PC-3 (cell line): ENCODE results near the gene HEYL. TPM values are rescaled to one million over a fixed set of nuclear protein-coding genes. Genes with fewer than 3 reads are reported as not detected.

Experiments
- ATAC-seq: fragments of 200-7000 bp; cut with Tn5 transposase; 2 replicates; pipeline ENCODE4 v1.9.1; 2020; ENCODE audit warnings: mild to moderate bottlenecking, moderate library complexity
- BruUV-seq: library from RNA; stranded (reverse); fragments of 400-500 nt; replicated peaks from 2 replicates; lab custom pipeline; 2021; lab: Mats Ljungman, UMichigan
- CTCF ChIA-PET: fragments of 300-600 bp; sonication (Branson Sonifier 250); formaldehyde crosslinking; loops from one replicate; lab custom pipeline; 2022; ENCODE audit warnings: antibody characterized with exemption; lab: Charles Lee
- POLR2A ChIA-PET: fragments of 300-600 bp; sonication (Branson Sonifier 250); formaldehyde crosslinking; loops from one replicate; lab custom pipeline; 2022; ENCODE audit warnings: antibody characterized with exemption; ENCODE audit not compliant: unreplicated experiment; lab: Charles Lee
- DNase-seq: peaks from one replicate; pipeline ENCODE4 v3.0.0-alpha.2; 2015
- H2AFZ ChIP-seq: fragments of 300-600 bp; sonication (generic); 2 replicates; pipeline ENCODE4 v1.6.0; 2016; ENCODE audit warnings: antibody characterized with exemption, low read length
- H3F3A ChIP-seq: fragments of 300-600 bp; sonication (generic); one replicate; pipeline ENCODE4 v1.6.0; 2017; ENCODE audit warnings: antibody characterized with exemption, low read length, control low read depth, mild to moderate bottlenecking; ENCODE audit not compliant: unreplicated experiment
- H3K27ac ChIP-seq: fragments of 300-600 bp; sonication (generic); 2 replicates; pipeline ENCODE4 v1.5.1; 2016; ENCODE audit warnings: mild to moderate bottlenecking, low read length
- H3K27me3 ChIP-seq: fragments of 300-600 bp; sonication (generic); 2 replicates; pipeline ENCODE4 v1.6.1; 2016; ENCODE audit warnings: low read length, mixed read lengths
- H3K36me3 ChIP-seq: fragments of 300-600 bp; sonication (generic); 2 replicates; pipeline ENCODE4 v1.6.1; 2016; ENCODE audit warnings: low read depth, mixed run types, low read length, mixed read lengths
- H3K4me1 ChIP-seq: fragments of 300-600 bp; sonication (generic); 2 replicates; pipeline ENCODE4 v1.5.1; 2016; ENCODE audit warnings: low read length; ENCODE audit not compliant: insufficient read depth
- H3K4me2 ChIP-seq: fragments of 300-600 bp; sonication (generic); 2 replicates; pipeline ENCODE4 v1.6.0; 2016; ENCODE audit warnings: low read length
- H3K4me3 ChIP-seq: fragments of 300-600 bp; sonication (generic); 2 replicates; pipeline ENCODE4 v1.5.1; 2016; ENCODE audit warnings: mild to moderate bottlenecking, low read length, mixed read lengths
- H3K79me2 ChIP-seq: fragments of 300-600 bp; sonication (generic); 2 replicates; pipeline ENCODE4 v1.6.1; 2017; ENCODE audit warnings: low read length, mixed read lengths
- H3K9ac ChIP-seq: fragments of 300-600 bp; sonication (generic); 2 replicates; pipeline ENCODE4 v1.6.0; 2016; ENCODE audit warnings: mild to moderate bottlenecking, low read length
- H3K9me2 ChIP-seq: fragments of 300-600 bp; sonication (generic); replicated peaks from 2 replicates; pipeline ENCODE4 v1.6.1; 2016; ENCODE audit warnings: mixed run types, low read length, mixed read lengths
- H3K9me3 ChIP-seq: fragments of 300-600 bp; sonication (generic); 2 replicates; pipeline ENCODE4 v1.6.1; 2016; ENCODE audit warnings: low read length, mixed read lengths
- H4K20me1 ChIP-seq: fragments of 300-600 bp; sonication (generic); 2 replicates; pipeline ENCODE4 v1.6.1; 2016; ENCODE audit warnings: low read length, mixed read lengths
- EZH2 ChIP-seq: fragments of 300-600 bp; sonication (generic); IDR thresholded peaks from one replicate; pipeline ENCODE4 v1.6.1; 2017; ENCODE audit warnings: antibody characterized with exemption, mild to moderate bottlenecking, low read length; ENCODE audit not compliant: unreplicated experiment
- EZH2phosphoT487 ChIP-seq: fragments of 300-600 bp; sonication (generic); IDR thresholded peaks from 2 replicates; pipeline ENCODE4 v1.6.1; 2018; ENCODE audit warnings: mild to moderate bottlenecking, antibody characterized with exemption, low read length, borderline replicate concordance
- intact Hi-C: fragments of 100-400 bp; cut with micrococcal nuclease; formaldehyde crosslinking; loops from 2 replicates; pipeline ENCODE4 v1.9.0; 2023
- total RNA-seq: library from RNA; depleted of rRNA; stranded (reverse); fragments of >200 nt; gene quantifications from 2 replicates; pipeline ENCODE4 v1.2.3, GENCODE V29; 2014
- TF ChIP-seq, protein P1 (sequence below): fragments of 300-600 bp; sonication (generic); conservative IDR thresholded peaks from 2 replicates; pipeline ENCODE4 v1.5.1; 2017; ENCODE audit warnings: antibody characterized with exemption, low read depth, mild to moderate bottlenecking, low read length

The HEYL gene
- total RNA-seq, 1 experiment from 2014 or later, result not detected

DNA sequence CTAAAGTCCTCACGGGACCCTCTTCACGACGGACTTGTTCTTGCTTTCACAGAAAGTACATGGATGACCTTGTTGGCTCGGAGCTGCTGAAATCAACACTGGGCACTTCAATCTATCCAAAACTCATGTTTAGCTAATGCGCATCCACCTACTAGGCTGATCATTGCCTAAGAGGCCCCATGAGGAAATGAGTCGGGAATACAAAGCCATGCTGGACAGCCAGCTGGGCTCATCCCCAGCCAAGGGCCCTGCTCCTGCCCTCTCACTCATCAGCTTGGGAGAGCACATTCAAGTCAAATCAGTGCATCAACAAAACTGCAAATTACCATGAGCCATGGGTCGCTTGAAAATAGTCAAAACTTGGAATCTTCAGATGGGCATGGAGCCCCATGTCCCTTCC lies 14.8 kb upstream of the HEYL start:
- no peaks in the 10 kb centered on the region for H3F3A ChIP-seq
- no peak for ATAC-seq
- H3K4me3 ChIP-seq, result no peak overlapping the region
- no peak overlapping the region for H3K4me2 ChIP-seq
- CTCF ChIA-PET, result interaction anchor here (2.8 kb wide), 1 partner anchor 48 kb away, joined by 46 read pairs; no protein-coding TSS in a partner anchor
- DNase-seq, result no peak
- no TSS peak for BruUV-seq
- H3K79me2 ChIP-seq, result no peaks in the 10 kb centered on the region
- no peaks in the 10 kb centered on the region for H3K9me3 ChIP-seq
- POLR2A ChIA-PET, result no interaction called here
- H4K20me1 ChIP-seq, result no peaks in the 10 kb centered on the region
- no peaks in the 10 kb centered on the region for H3K4me1 ChIP-seq
- no peak for TF ChIP-seq EZH2
- TF ChIP-seq, protein P1, sequence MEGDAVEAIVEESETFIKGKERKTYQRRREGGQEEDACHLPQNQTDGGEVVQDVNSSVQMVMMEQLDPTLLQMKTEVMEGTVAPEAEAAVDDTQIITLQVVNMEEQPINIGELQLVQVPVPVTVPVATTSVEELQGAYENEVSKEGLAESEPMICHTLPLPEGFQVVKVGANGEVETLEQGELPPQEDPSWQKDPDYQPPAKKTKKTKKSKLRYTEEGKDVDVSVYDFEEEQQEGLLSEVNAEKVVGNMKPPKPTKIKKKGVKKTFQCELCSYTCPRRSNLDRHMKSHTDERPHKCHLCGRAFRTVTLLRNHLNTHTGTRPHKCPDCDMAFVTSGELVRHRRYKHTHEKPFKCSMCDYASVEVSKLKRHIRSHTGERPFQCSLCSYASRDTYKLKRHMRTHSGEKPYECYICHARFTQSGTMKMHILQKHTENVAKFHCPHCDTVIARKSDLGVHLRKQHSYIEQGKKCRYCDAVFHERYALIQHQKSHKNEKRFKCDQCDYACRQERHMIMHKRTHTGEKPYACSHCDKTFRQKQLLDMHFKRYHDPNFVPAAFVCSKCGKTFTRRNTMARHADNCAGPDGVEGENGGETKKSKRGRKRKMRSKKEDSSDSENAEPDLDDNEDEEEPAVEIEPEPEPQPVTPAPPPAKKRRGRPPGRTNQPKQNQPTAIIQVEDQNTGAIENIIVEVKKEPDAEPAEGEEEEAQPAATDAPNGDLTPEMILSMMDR, result no peak
- TF ChIP-seq EZH2phosphoT487, result no peak
- no peaks in the 10 kb centered on the region for H3K36me3 ChIP-seq
- no peaks in the 10 kb centered on the region for H3K9me2 ChIP-seq
- intact Hi-C loops, result no loop called here
- H3K9ac ChIP-seq, result no peak overlapping the region
- no peaks in the 10 kb centered on the region for H3K27me3 ChIP-seq
- H3K27ac ChIP-seq, result no peak overlapping the region
- no peak overlapping the region for H2AFZ ChIP-seq

DNA sequence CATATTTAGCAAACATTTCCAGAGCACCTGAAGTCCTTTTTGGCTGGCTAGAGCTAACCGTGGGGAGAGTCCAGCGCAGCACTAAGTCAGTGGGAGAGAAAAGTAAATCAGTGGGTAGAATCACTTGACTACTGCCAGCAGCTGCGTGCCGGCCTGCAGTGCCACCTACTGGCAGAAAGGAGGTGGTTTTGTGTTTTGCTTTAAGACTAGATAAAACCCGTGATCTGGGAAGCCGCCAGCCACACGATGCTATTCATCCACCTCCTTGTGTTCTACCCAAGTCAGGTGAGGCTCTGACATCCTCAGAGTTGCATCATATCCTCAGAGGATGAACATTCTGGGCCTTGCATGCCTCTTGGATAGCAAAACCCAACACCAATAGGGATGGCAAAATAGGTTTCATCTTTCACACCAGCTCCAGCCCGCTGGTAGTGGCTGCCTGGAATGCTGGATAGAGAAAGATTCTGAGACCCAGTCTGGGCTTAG lies 14.1 kb upstream of the HEYL start:
- H4K20me1 ChIP-seq, result no peaks in the 10 kb centered on the region
- ChIA-PET CTCF (interaction anchor here (0.6 to 2.8 kb wide), 2 partner anchors 47 to 50 kb away, joined by 5 to 46 read pairs; no protein-coding TSS in a partner anchor), POLR2A (no interaction called here)
- H2AFZ ChIP-seq, result peak overlapping the region; percentile 64
- no TSS peak for BruUV-seq
- intact Hi-C loops, result loop anchor here (1.0 kb wide), 1 partner anchor 47 kb away; no protein-coding TSS in a partner anchor
- DNase-seq (peak; percentile 81), ATAC-seq (peak; percentile 88)
- no peaks in the 10 kb centered on the region for H3K9me2 ChIP-seq
- no peak overlapping the region for H3K9ac ChIP-seq
- no peaks in the 10 kb centered on the region for H3K9me3 ChIP-seq
- no peaks in the 10 kb centered on the region for H3F3A ChIP-seq
- no peaks in the 10 kb centered on the region for H3K4me1 ChIP-seq
- no peak for TF ChIP-seq EZH2
- TF ChIP-seq, protein P1, result peak; percentile 92
- no peaks in the 10 kb centered on the region for H3K27me3 ChIP-seq
- no peak overlapping the region for H3K4me3 ChIP-seq
- H3K27ac ChIP-seq, result no peak overlapping the region
- H3K79me2 ChIP-seq, result no peaks in the 10 kb centered on the region
- no peaks in the 10 kb centered on the region for H3K36me3 ChIP-seq
- H3K4me2 ChIP-seq, result peak overlapping the region; percentile 73

DNA sequence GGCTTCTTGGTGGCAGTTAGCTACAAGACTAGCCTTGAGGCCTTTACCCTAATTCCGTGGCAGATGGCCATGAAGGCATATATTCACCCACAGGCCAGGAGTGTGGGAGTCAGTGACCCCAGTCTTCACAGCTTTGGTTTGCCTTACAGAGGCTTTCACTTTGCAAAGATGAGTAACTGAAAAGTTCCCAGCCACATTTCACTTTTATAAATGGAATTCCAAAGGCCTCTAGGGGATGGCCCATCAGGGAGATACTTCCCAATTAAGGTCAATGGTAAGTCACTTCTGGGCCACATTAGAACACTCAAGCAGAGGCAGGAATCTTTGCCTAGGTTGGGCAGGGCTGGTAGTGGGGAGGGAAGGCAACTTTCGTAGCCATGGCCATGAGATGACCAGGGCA lies 13.1 kb upstream of the HEYL start:
- intact Hi-C loops, result no loop called here
- Histone ChIP-seq H3F3A (no peaks in the 10 kb centered on the region), H3K4me2 (no peak overlapping the region), H3K9ac (no peak overlapping the region), H3K27ac (no peak overlapping the region), H3K27me3 (no peaks in the 10 kb centered on the region), H3K36me3 (no peaks in the 10 kb centered on the region), H3K79me2 (no peaks in the 10 kb centered on the region), H2AFZ (no peak overlapping the region), H3K4me3 (no peak overlapping the region), H3K9me2 (no peaks in the 10 kb centered on the region), H3K4me1 (no peaks in the 10 kb centered on the region), H4K20me1 (no peaks in the 10 kb centered on the region), H3K9me3 (no peaks in the 10 kb centered on the region)
- POLR2A ChIA-PET, result no interaction called here
- TF ChIP-seq, protein P1, result no peak
- TF ChIP-seq EZH2, result no peak
- no peak for TF ChIP-seq EZH2phosphoT487
- DNase-seq (no peak), ATAC-seq (no peak)
- no TSS peak for BruUV-seq
- CTCF ChIA-PET, result interaction anchor here (2.8 kb wide), 1 partner anchor 46 kb away, joined by 46 read pairs; no protein-coding TSS in a partner anchor
